H1 (cell line): ENCODE measurements around the gene HIPK2.

ENCODE experiments used
- EZH2 ChIP-seq: fragments of 200-600 bp; sonication (generic); IDR thresholded peaks from 2 replicates; pipeline ENCODE4 v1.7.1; 2012; ENCODE audit warnings: low read depth, mild to moderate bottlenecking, moderate library complexity, low read length, inconsistent platforms; ENCODE audit not compliant: severe bottlenecking
- GABPA ChIP-seq: IDR thresholded peaks from 2 replicates; pipeline ENCODE4 v1.6.1; 2011; ENCODE audit warnings: mild to moderate bottlenecking, low read length, moderate library complexity, borderline replicate concordance; ENCODE audit not compliant: insufficient read depth
- HDAC6 ChIP-seq: IDR thresholded peaks from one replicate; pipeline ENCODE4 v1.7.1; 2012; ENCODE audit warnings: low read depth, mild to moderate bottlenecking, inconsistent platforms, low read length, moderate library complexity
- POLR2A ChIP-seq, 2 experiments: IDR thresholded peaks; 1 replicate in 1 of 2; 2 replicates in 1 of 2; pipeline ENCODE4 v1.6.1; 2011; ENCODE audit warnings: low read depth in 2 of 2, low read length in 2 of 2, mild to moderate bottlenecking in 2 of 2; ENCODE audit errors: control extremely low read depth in 1 of 2
- RAD21 ChIP-seq, 2 experiments: IDR thresholded peaks in 1 of 2; conservative IDR thresholded peaks in 1 of 2; 2 replicates each; pipeline ENCODE4 v1.6.1; 2011; ENCODE audit warnings: low read depth in 2 of 2, low read length in 2 of 2, improper control_type of control experiment in 1 of 2, inconsistent platforms in 1 of 2, mild to moderate bottlenecking in 1 of 2, moderate library complexity in 1 of 2
- RBBP5 ChIP-seq: IDR thresholded peaks from 2 replicates; pipeline ENCODE4 v1.7.1; 2012; ENCODE audit warnings: low read depth, mild to moderate bottlenecking, inconsistent platforms, low read length, moderate library complexity, borderline replicate concordance
- RFX5 ChIP-seq: IDR thresholded peaks from 2 replicates; pipeline ENCODE4 v1.6.1; 2011; ENCODE audit warnings: low read depth, low read length, improper control_type of control experiment, borderline replicate concordance
- TAF1 ChIP-seq: IDR thresholded peaks from 2 replicates; pipeline ENCODE4 v1.6.1; 2011; ENCODE audit warnings: mild to moderate bottlenecking, low read depth, low read length
- ZNF274 ChIP-seq: IDR thresholded peaks from 2 replicates; pipeline ENCODE4 v1.7.0; 2012; ENCODE audit warnings: low read length, borderline replicate concordance; ENCODE audit errors: extremely low read depth
- TF ChIP-seq, protein P1 (sequence below): IDR thresholded peaks from 2 replicates; pipeline ENCODE4 v1.6.1; 2011; ENCODE audit warnings: low read depth, mild to moderate bottlenecking, low read length; ENCODE audit not compliant: insufficient read depth
- TF ChIP-seq, protein P2 (sequence below), 3 experiments: IDR thresholded peaks; 1 replicate in 2 of 3; 2 replicates in 1 of 3; pipeline versions ENCODE4 v1.5.1 to v1.6.1; 2011; ENCODE audit warnings: low read length in 3 of 3, mild to moderate bottlenecking in 3 of 3, inconsistent platforms in 2 of 3, low read depth in 1 of 3, moderate library complexity in 1 of 3; ENCODE audit not compliant: insufficient read depth in 1 of 3; ENCODE audit errors: control extremely low read depth in 1 of 3
- TF ChIP-seq, protein P3 (sequence below): IDR thresholded peaks from 2 replicates; pipeline ENCODE4 v1.6.1; 2012; ENCODE audit warnings: inconsistent platforms

DNA sequence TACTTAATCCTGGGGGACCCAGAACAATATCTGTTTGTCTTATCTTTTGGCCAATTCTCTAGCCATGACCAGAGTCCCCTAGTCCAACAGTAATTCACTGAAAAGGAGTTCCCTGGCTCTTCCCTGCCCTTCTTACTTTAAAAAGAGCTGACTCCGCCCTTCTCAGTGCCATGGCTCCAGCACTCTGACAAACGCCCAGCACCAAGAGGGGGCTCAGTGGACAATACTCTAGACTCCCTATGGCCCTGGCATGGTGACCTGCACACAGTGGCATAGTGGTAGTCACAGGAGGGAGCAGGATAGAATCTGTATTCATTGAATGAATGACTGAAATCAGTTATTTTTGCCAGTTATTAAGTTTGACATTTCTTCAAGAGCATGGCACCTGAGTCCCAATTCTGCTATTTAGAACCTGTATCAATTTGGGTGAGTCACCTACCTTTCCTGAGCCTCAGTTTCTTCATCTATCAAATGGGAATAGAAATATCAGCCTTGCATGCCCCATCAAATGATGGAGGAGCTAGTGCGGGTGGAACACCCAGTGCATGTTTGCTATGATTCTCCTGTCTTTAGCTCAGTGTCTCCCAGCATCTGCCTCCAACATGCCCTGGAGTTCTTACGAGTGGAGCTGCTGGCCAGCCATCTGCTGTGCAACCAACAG is 184.9 kb downstream of the HIPK2 start:
- TF ChIP-seq POLR2A (IDR thresholded peaks at IDR 0.05; ENCODE audit: control extremely low read depth in 1 of 2, low read depth in 2 of 2, low read length in 2 of 2): no peak
- TF ChIP-seq RBBP5: no peak
- TF ChIP-seq, protein P1, sequence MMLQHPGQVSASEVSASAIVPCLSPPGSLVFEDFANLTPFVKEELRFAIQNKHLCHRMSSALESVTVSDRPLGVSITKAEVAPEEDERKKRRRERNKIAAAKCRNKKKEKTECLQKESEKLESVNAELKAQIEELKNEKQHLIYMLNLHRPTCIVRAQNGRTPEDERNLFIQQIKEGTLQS: no peak
- no peak for TF ChIP-seq ZNF274
- no peak for TF ChIP-seq EZH2
- TF ChIP-seq, protein P2, sequence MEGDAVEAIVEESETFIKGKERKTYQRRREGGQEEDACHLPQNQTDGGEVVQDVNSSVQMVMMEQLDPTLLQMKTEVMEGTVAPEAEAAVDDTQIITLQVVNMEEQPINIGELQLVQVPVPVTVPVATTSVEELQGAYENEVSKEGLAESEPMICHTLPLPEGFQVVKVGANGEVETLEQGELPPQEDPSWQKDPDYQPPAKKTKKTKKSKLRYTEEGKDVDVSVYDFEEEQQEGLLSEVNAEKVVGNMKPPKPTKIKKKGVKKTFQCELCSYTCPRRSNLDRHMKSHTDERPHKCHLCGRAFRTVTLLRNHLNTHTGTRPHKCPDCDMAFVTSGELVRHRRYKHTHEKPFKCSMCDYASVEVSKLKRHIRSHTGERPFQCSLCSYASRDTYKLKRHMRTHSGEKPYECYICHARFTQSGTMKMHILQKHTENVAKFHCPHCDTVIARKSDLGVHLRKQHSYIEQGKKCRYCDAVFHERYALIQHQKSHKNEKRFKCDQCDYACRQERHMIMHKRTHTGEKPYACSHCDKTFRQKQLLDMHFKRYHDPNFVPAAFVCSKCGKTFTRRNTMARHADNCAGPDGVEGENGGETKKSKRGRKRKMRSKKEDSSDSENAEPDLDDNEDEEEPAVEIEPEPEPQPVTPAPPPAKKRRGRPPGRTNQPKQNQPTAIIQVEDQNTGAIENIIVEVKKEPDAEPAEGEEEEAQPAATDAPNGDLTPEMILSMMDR (IDR thresholded peaks at IDR 0.05; ENCODE audit: control extremely low read depth in 1 of 3, insufficient read depth in 1 of 3, low read depth in 1 of 3, low read length in 3 of 3): no peak
- no peak for TF ChIP-seq GABPA
- TF ChIP-seq, protein P3, sequence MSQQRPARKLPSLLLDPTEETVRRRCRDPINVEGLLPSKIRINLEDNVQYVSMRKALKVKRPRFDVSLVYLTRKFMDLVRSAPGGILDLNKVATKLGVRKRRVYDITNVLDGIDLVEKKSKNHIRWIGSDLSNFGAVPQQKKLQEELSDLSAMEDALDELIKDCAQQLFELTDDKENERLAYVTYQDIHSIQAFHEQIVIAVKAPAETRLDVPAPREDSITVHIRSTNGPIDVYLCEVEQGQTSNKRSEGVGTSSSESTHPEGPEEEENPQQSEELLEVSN: no peak
- no peak for TF ChIP-seq RAD21 (IDR thresholded peaks at IDR 0.05 in 1 of 2, conservative IDR thresholded peaks at IDR 0.05 in 1 of 2; ENCODE audit: low read depth in 2 of 2, low read length in 2 of 2)
- no peak for TF ChIP-seq TAF1
- TF ChIP-seq HDAC6: no peak
- no peak for TF ChIP-seq RFX5
